HCT116 (cell line): ENCODE data around the gene SLC6A19. TPM values are rescaled to one million over a fixed set of nuclear protein-coding genes. Genes with fewer than 3 reads are reported as not detected.

ENCODE experiments used
- ATAC-seq: fragments of 200-7000 bp; cut with Tn5 transposase; 2 replicates; pipeline ENCODE4 v1.9.1; 2020; ENCODE audit warnings: mild to moderate bottlenecking, moderate library complexity
- BruUV-seq: library from RNA; stranded (reverse); fragments of 400-500 nt; replicated peaks from 2 replicates; lab custom pipeline; 2021; lab: Mats Ljungman, UMichigan
- CTCF ChIA-PET: fragments of 300-600 bp; sonication (Branson Sonifier 250); formaldehyde crosslinking; loops from one replicate; lab custom pipeline; 2021; ENCODE audit warnings: antibody characterized with exemption; lab: Charles Lee
- POLR2A ChIA-PET: fragments of 300-600, 350-600 bp; sonication (Branson Sonifier 250); formaldehyde crosslinking; loops from one replicate; lab custom pipeline; 2021; ENCODE audit warnings: antibody characterized with exemption; lab: Charles Lee
- RAD21 ChIA-PET, 2 experiments: fragments of 300-600 bp; sonication (Branson Sonifier 250); formaldehyde crosslinking; loops; one replicate each; lab custom pipeline; 2023; ENCODE audit warnings: low total read pairs in 2 of 2; ENCODE audit not compliant: uncharacterized antibody in 2 of 2, unreplicated experiment in 2 of 2, low non-redundant PET in 1 of 2; lab: Charles Lee
- DNase-seq: peaks from one replicate; pipeline ENCODE4 v3.0.0-alpha.2; 2010; ENCODE audit warnings: low read depth, low spot score
- H2AFZ ChIP-seq: fragments of 200-600 bp; shearing (Covaris generic), sonication (generic); 2 replicates; pipeline ENCODE4 v1.6.1; 2017; ENCODE audit warnings: low read depth, mixed run types, mixed read lengths, antibody characterized with exemption, low read length; ENCODE audit not compliant: poor library complexity, severe bottlenecking
- H3K27ac ChIP-seq: 2 replicates; pipeline ENCODE4 v1.5.1; 2012; ENCODE audit warnings: low read depth, low read length
- H3K27me3 ChIP-seq: fragments of 200-600 bp; sonication (generic); 2 replicates; pipeline ENCODE4 v1.6.1; 2016; ENCODE audit warnings: mixed run types, low read length, mixed read lengths; ENCODE audit not compliant: insufficient read depth
- H3K36me3 ChIP-seq, 2 experiments: fragments of 200-500 bp in 1 of 2; fragments of 200-600 bp in 1 of 2; sonication (Bioruptor generic) in 1 of 2; sonication (generic) in 1 of 2; 2 replicates each; pipeline versions ENCODE4 v1.5.1 to v1.6.1; 2014 to 2016; ENCODE audit warnings: low read length in 2 of 2, inconsistent platforms in 1 of 2, mixed read lengths in 1 of 2, mixed run types in 1 of 2; ENCODE audit not compliant: insufficient read depth in 2 of 2, control insufficient read depth in 1 of 2
- H3K4me1 ChIP-seq, 2 experiments: fragments of 200-600 bp in 1 of 2; sonication (generic) in 1 of 2; 2 replicates each; pipeline versions ENCODE4 v1.5.1 to v1.6.1; 2012 to 2017; ENCODE audit warnings: low read length in 2 of 2, inconsistent platforms in 1 of 2, mild to moderate bottlenecking in 1 of 2, mixed read lengths in 1 of 2, mixed run types in 1 of 2, moderate library complexity in 1 of 2; ENCODE audit not compliant: insufficient read depth in 2 of 2, control insufficient read depth in 1 of 2
- H3K4me2 ChIP-seq: fragments of 200-600 bp; sonication (generic); 2 replicates; pipeline ENCODE4 v1.6.1; 2017; ENCODE audit warnings: mixed run types, low read length, mixed read lengths
- H3K4me3 ChIP-seq, 2 experiments: fragments of 200-600 bp in 1 of 2; sonication (generic) in 1 of 2; replicated peaks in 1 of 2; 2 replicates each; pipeline ENCODE4 v1.5.1; 2011 to 2016; ENCODE audit warnings: low read length in 2 of 2, control low read depth in 1 of 2, low read depth in 1 of 2, mild to moderate bottlenecking in 1 of 2, mixed read lengths in 1 of 2, mixed run types in 1 of 2
- H3K79me2 ChIP-seq: fragments of 200-600 bp; sonication (generic); 2 replicates; pipeline ENCODE4 v1.6.1; 2017; ENCODE audit warnings: mild to moderate bottlenecking, mixed run types, low read length, moderate library complexity, mixed read lengths; ENCODE audit not compliant: insufficient read depth
- H3K9ac ChIP-seq: fragments of 200-600 bp; sonication (generic); 2 replicates; pipeline ENCODE4 v1.6.1; 2016; ENCODE audit warnings: low read length, mixed read lengths
- H3K9me2 ChIP-seq: fragments of 200-600 bp; sonication (generic), shearing (Covaris generic); 2 replicates; pipeline ENCODE4 v1.6.1; 2017; ENCODE audit warnings: mixed run types, mild to moderate bottlenecking, moderate library complexity; ENCODE audit not compliant: insufficient read depth
- H3K9me3 ChIP-seq, 2 experiments: fragments of 200-500 bp in 1 of 2; fragments of 200-600 bp in 1 of 2; sonication (Bioruptor generic) in 1 of 2; sonication (generic) in 1 of 2; 2 replicates each; pipeline ENCODE4 v1.6.1; 2014 to 2017; ENCODE audit warnings: low read length in 2 of 2, mixed read lengths in 2 of 2, inconsistent platforms in 1 of 2, low read depth in 1 of 2, mild to moderate bottlenecking in 1 of 2, mixed run types in 1 of 2, moderate library complexity in 1 of 2; ENCODE audit not compliant: control insufficient read depth in 1 of 2, insufficient read depth in 1 of 2
- H4K20me1 ChIP-seq: fragments of 200-600 bp; sonication (generic), shearing (Covaris generic); 2 replicates; pipeline ENCODE4 v1.6.1; 2017; ENCODE audit warnings: mixed run types, mild to moderate bottlenecking, moderate library complexity; ENCODE audit not compliant: insufficient read depth
- EZH2phosphoT487 ChIP-seq: fragments of 200-600 bp; IDR thresholded peaks from 2 replicates; pipeline ENCODE4 v1.6.1; 2018; ENCODE audit warnings: antibody characterized with exemption, borderline replicate concordance
- FOSL1 ChIP-seq: IDR thresholded peaks from 2 replicates; pipeline ENCODE4 v1.6.1; 2012; ENCODE audit warnings: low read depth
- JUND ChIP-seq: IDR thresholded peaks from 2 replicates; pipeline ENCODE4 v1.6.1; 2012
- POLR2AphosphoS5 ChIP-seq: IDR thresholded peaks from 2 replicates; pipeline ENCODE4 v1.6.1; 2011; ENCODE audit warnings: mild to moderate bottlenecking, low read depth, low read length, moderate library complexity
- RAD21 ChIP-seq: IDR thresholded peaks from 2 replicates; pipeline ENCODE4 v1.6.1; 2012; ENCODE audit warnings: low read depth, mild to moderate bottlenecking
- SP1 ChIP-seq: IDR thresholded peaks from 2 replicates; pipeline ENCODE4 v1.6.1; 2012; ENCODE audit warnings: low read depth
- ZBTB33 ChIP-seq: IDR thresholded peaks from 2 replicates; pipeline ENCODE4 v1.6.1; 2011; ENCODE audit warnings: mild to moderate bottlenecking, low read length, moderate library complexity; ENCODE audit not compliant: insufficient replicate concordance; ENCODE audit errors: extremely low read depth
- ZFX ChIP-seq: fragments of 450-650 bp; IDR thresholded peaks from 2 replicates; pipeline ENCODE4 v1.6.1; 2017
- intact Hi-C: fragments of 100-400 bp; cut with micrococcal nuclease; formaldehyde crosslinking; loops from 2 replicates; pipeline ENCODE4 v1.10.0; 2022
- total RNA-seq: library from RNA; stranded (reverse); gene quantifications from one replicate; pipeline ENCODE4 v1.2.1, GENCODE V29; 2021; ENCODE audit not compliant: unreplicated experiment

The SLC6A19 gene
- total RNA-seq, 1 experiment from 2014 or later, result not detected

GRCh38 chr5:1239505-1240251 lies 38.3 kb downstream of the SLC6A19 start:
- no peak overlapping the region for H2AFZ ChIP-seq
- TF ChIP-seq ZFX, result no peak
- TF ChIP-seq FOSL1, result no peak
- TF ChIP-seq SP1, result no peak
- no peak for TF ChIP-seq JUND
- TF ChIP-seq ZBTB33, result no peak
- no peaks in the 10 kb centered on the region for H4K20me1 ChIP-seq
- no peak overlapping the region for H3K9ac ChIP-seq
- CTCF ChIA-PET, result no interaction called here
- H3K79me2 ChIP-seq, result no peaks in the 10 kb centered on the region
- H3K4me3 ChIP-seq, result no peak overlapping the region
- no peaks in the 10 kb centered on the region for H3K36me3 ChIP-seq
- H3K27ac ChIP-seq, result no peak overlapping the region
- H3K27me3 ChIP-seq, result no peaks in the 10 kb centered on the region
- no peaks in the 10 kb centered on the region for H3K4me1 ChIP-seq
- no peaks in the 10 kb centered on the region for H3K9me2 ChIP-seq
- intact Hi-C loops, result no loop called here
- DNase-seq (no peak), ATAC-seq (no peak)
- H3K4me2 ChIP-seq, result no peak overlapping the region
- H3K9me3 ChIP-seq, result peaks cover 7 to 9% of the 10 kb centered on the region in 2 experiments; a peak in 2 of 4 replicates
- BruUV-seq, result no TSS peak
- RAD21 ChIA-PET, result no interaction called here
- POLR2A ChIA-PET, result no interaction called here

GRCh38 chr5:1240496-1241260 lies 39.3 kb downstream of the SLC6A19 start:
- intact Hi-C loops, result no loop called here

More at GRCh38 chr5:1240496-1241260, 39.3 kb downstream of the SLC6A19 start:
- TF ChIP-seq JUND, result no peak
- no peak for TF ChIP-seq FOSL1
- TF ChIP-seq POLR2AphosphoS5, result no peak
- no peak for TF ChIP-seq EZH2phosphoT487
- no peak for TF ChIP-seq RAD21
- TF ChIP-seq SP1, result no peak
- TF ChIP-seq ZFX, result no peak
- H4K20me1 ChIP-seq, result no peaks in the 10 kb centered on the region
- H3K4me2 ChIP-seq, result no peak overlapping the region
- POLR2A ChIA-PET, result no interaction called here
- RAD21 ChIA-PET, result no interaction called here
- ATAC-seq (no peak), DNase-seq (no peak)
- no peaks in the 10 kb centered on the region for H3K4me1 ChIP-seq
- H3K79me2 ChIP-seq, result no peaks in the 10 kb centered on the region
- H3K4me3 ChIP-seq, result no peak overlapping the region
- H3K9me2 ChIP-seq, result no peaks in the 10 kb centered on the region
- CTCF ChIA-PET, result no interaction called here
- H3K9me3 ChIP-seq, result peaks cover 4% of the 10 kb centered on the region in 2 experiments; a peak in 2 of 4 replicates
- no peaks in the 10 kb centered on the region for H3K27me3 ChIP-seq
- no peak overlapping the region for H2AFZ ChIP-seq
- no TSS peak for BruUV-seq
- H3K27ac ChIP-seq, result no peak overlapping the region
- no peak overlapping the region for H3K9ac ChIP-seq
- H3K36me3 ChIP-seq, result no peaks in the 10 kb centered on the region
